ENCODE data around the gene RPA3.
A peak's percentile ranks its signal among the peaks of the same experiment; 100 is the strongest.

The RPA3 gene

DNA sequence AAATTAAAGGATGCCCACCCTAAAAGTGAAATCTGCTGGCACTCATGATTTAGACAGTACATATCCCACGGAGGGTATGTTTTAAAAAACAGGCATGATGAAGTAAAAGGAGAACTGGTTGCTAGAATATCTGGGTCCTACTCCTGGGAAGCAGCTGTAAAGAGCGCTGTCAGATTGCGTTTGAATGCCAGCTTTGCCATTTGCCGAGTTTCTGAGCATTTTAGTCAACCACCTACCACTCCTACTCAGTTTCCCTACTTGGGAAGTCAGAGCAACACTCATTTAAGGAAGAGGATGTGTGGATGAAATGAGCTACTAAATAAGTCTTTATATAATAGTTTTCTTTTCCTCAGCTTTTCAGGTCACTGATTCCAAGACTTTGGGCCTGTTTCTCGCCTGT, 79.0 kb downstream of the RPA3 start:
- Histone ChIP-seq H3K4me3 (ENCODE audit: control insufficient read depth in 1 of 7, extremely low read depth in 1 of 7, insufficient read depth in 4 of 7, low read depth in 2 of 7, low read length in 6 of 7) (peak overlapping the region in 6 of 7 experiments; percentile 94 to 100 (median 97)), H3K27ac (ENCODE audit: insufficient read depth in 1 of 2, low read depth in 1 of 2, low read length in 2 of 2, poor library complexity in 1 of 2, severe bottlenecking in 2 of 2) (peak overlapping the region; percentile 53 to 85), H3K4me1 (ENCODE audit: control extremely low read depth in 1 of 4, control insufficient read depth in 4 of 4, insufficient read depth in 4 of 4, low read length in 3 of 4) (peaks cover 4 to 20% (median 15%) of the 10 kb centered on the region in 4 experiments), H3K27me3 (replicated peaks in 2 of 5; ENCODE audit: control insufficient read depth in 4 of 5, insufficient read depth in 5 of 5, low read length in 4 of 5) (no peaks in the 10 kb centered on the region), H3K36me3 (ENCODE audit: control insufficient read depth in 4 of 4, insufficient read depth in 4 of 4, low read length in 3 of 4) (peaks cover 4 to 7% (median 7%) of the 10 kb centered on the region in 4 experiments), H3K9me3 (ENCODE audit: control extremely low read depth in 1 of 5, control insufficient read depth in 4 of 5, insufficient read depth in 2 of 5, low read depth in 1 of 5, low read length in 4 of 5) (no peaks in the 10 kb centered on the region)
- DNase-seq, result peak in 2 of 3 donors; percentile 21 to 23
- no CpG with 5 or more reads among the region's 5 CpGs for WGBS (ENCODE audit: insufficient coverage)
- ChIA-PET CTCF (interaction anchor here (0.7 to 1.2 kb wide), 2 partner anchors 41 to 45 kb away, joined by 3 read pairs; no protein-coding TSS in a partner anchor), POLR2A (no interaction called here)

- Histone ChIP-seq H3K4me1 (ENCODE audit: control extremely low read depth in 1 of 4, control insufficient read depth in 4 of 4, insufficient read depth in 4 of 4, low read length in 3 of 4) (no peaks in the 10 kb centered on the region), H3K27ac (ENCODE audit: insufficient read depth in 1 of 2, low read depth in 1 of 2, low read length in 2 of 2, poor library complexity in 1 of 2, severe bottlenecking in 2 of 2) (no peak overlapping the region), H3K9me3 (ENCODE audit: control extremely low read depth in 1 of 5, control insufficient read depth in 4 of 5, insufficient read depth in 2 of 5, low read depth in 1 of 5, low read length in 4 of 5) (peaks cover 0 to 17% (median 4%) of the 10 kb centered on the region in 5 experiments), H3K27me3 (replicated peaks in 2 of 5; ENCODE audit: control insufficient read depth in 4 of 5, insufficient read depth in 5 of 5, low read length in 4 of 5) (no peaks in the 10 kb centered on the region), H3K4me3 (ENCODE audit: control insufficient read depth in 1 of 7, extremely low read depth in 1 of 7, insufficient read depth in 4 of 7, low read depth in 2 of 7, low read length in 6 of 7) (no peak overlapping the region), H3K36me3 (ENCODE audit: control insufficient read depth in 4 of 4, insufficient read depth in 4 of 4, low read length in 3 of 4) (peaks cover 0 to 3% (median 1%) of the 10 kb centered on the region in 4 experiments)
- CTCF ChIA-PET, result no interaction called here
- 100% methylated on average over 1 of the region's 1 CpG for WGBS (ENCODE audit: insufficient coverage)
- POLR2A ChIA-PET, result interaction anchor here (0.7 kb wide), 1 partner anchor 21 kb away, joined by 3 read pairs; no protein-coding TSS in a partner anchor
- DNase-seq, result no peak
Observed at GRCh38 chr7:7630626-7631329, 87.6 kb downstream of the RPA3 start.

DNA sequence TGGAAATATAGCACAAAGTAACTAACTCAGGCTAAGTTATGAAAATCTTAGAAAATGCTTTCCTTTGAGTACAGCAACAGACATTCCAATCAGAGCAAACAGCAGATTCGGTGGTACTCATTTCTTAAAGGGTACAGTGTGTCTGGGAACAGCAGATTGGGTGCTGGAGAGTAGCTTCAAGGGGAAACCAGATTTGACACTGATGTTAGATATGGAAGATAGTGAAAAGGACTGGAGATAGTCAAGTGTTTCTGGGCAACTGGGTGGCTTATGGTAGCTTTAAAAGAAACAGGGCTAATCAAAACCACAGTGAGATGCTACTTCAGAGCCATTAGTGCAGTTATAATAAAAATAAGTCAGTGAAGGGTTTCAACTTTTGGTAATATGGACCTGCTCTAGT, 89.9 kb downstream of the RPA3 start:
- H3K4me1 ChIP-seq (ENCODE audit: control extremely low read depth in 1 of 4, control insufficient read depth in 4 of 4, insufficient read depth in 4 of 4, low read length in 3 of 4), result no peaks in the 10 kb centered on the region
- H3K4me3 ChIP-seq (ENCODE audit: control insufficient read depth in 1 of 7, extremely low read depth in 1 of 7, insufficient read depth in 4 of 7, low read depth in 2 of 7, low read length in 6 of 7), result no peak overlapping the region
- 100% methylated on average over 1 of the region's 1 CpG for WGBS (ENCODE audit: insufficient coverage)
- no peak for DNase-seq
- CTCF ChIA-PET, result no interaction called here
- H3K36me3 ChIP-seq (ENCODE audit: control insufficient read depth in 4 of 4, insufficient read depth in 4 of 4, low read length in 3 of 4), result no peaks in the 10 kb centered on the region
- peaks cover 0 to 18% (median 4%) of the 10 kb centered on the region in 5 experiments for H3K9me3 ChIP-seq (ENCODE audit: control extremely low read depth in 1 of 5, control insufficient read depth in 4 of 5, insufficient read depth in 2 of 5, low read depth in 1 of 5, low read length in 4 of 5)
- POLR2A ChIA-PET, result no interaction called here
- H3K27ac ChIP-seq (ENCODE audit: insufficient read depth in 1 of 2, low read depth in 1 of 2, low read length in 2 of 2, poor library complexity in 1 of 2, severe bottlenecking in 2 of 2), result no peak overlapping the region
- H3K27me3 ChIP-seq (replicated peaks in 2 of 5; ENCODE audit: control insufficient read depth in 4 of 5, insufficient read depth in 5 of 5, low read length in 4 of 5), result no peaks in the 10 kb centered on the region

GRCh38 chr7:7620644-7621210, 97.7 kb downstream of the RPA3 start:
- ChIA-PET POLR2A (no interaction called here), CTCF (interaction anchor here (0.9 to 1.0 kb wide), 2 partner anchors 10 to 675 kb away, joined by 3 read pairs; no protein-coding TSS in a partner anchor)
- H3K27ac ChIP-seq (ENCODE audit: insufficient read depth in 1 of 2, low read depth in 1 of 2, low read length in 2 of 2, poor library complexity in 1 of 2, severe bottlenecking in 2 of 2), result no peak overlapping the region
- H3K4me1 ChIP-seq (ENCODE audit: control extremely low read depth in 1 of 4, control insufficient read depth in 4 of 4, insufficient read depth in 4 of 4, low read length in 3 of 4), result no peaks in the 10 kb centered on the region
- H3K9me3 ChIP-seq (ENCODE audit: control extremely low read depth in 1 of 5, control insufficient read depth in 4 of 5, insufficient read depth in 2 of 5, low read depth in 1 of 5, low read length in 4 of 5), result peaks cover 0 to 1% (median 0%) of the 10 kb centered on the region in 5 experiments
- no peak overlapping the region for H3K4me3 ChIP-seq (ENCODE audit: control insufficient read depth in 1 of 7, extremely low read depth in 1 of 7, insufficient read depth in 4 of 7, low read depth in 2 of 7, low read length in 6 of 7)
- no peaks in the 10 kb centered on the region for H3K36me3 ChIP-seq (ENCODE audit: control insufficient read depth in 4 of 4, insufficient read depth in 4 of 4, low read length in 3 of 4)
- H3K27me3 ChIP-seq (replicated peaks in 2 of 5; ENCODE audit: control insufficient read depth in 4 of 5, insufficient read depth in 5 of 5, low read length in 4 of 5), result no peaks in the 10 kb centered on the region
- no peak for DNase-seq

DNA sequence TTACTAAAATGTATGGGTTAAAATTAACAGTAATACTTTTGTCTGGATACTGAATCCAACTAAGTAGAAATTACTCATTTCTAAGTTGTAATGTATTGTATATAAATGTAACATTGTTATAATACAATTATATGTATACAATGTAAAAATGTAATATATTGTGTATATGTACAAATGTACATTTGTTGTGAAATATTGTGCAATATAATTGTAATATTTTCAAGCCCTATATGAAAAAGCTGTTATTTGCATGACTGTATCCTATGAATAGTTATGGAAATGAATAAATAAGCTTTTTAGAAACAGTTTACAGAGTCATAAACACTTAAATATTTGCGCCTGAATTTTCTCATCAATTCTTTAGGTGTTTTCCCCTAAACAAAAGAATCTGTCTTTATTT, 98.2 kb downstream of the RPA3 start:
- WGBS (ENCODE audit: insufficient coverage), result no CpG with 5 or more reads among the region's 1 CpG
- H3K4me3 ChIP-seq (ENCODE audit: control insufficient read depth in 1 of 7, extremely low read depth in 1 of 7, insufficient read depth in 4 of 7, low read depth in 2 of 7, low read length in 6 of 7), result no peak overlapping the region
- no peak for DNase-seq
- no peaks in the 10 kb centered on the region for H3K36me3 ChIP-seq (ENCODE audit: control insufficient read depth in 4 of 4, insufficient read depth in 4 of 4, low read length in 3 of 4)
- ChIA-PET CTCF (interaction anchor here (1.0 kb wide), 1 partner anchor 675 kb away, joined by 3 read pairs; no protein-coding TSS in a partner anchor), POLR2A (no interaction called here)
- no peaks in the 10 kb centered on the region for H3K4me1 ChIP-seq (ENCODE audit: control extremely low read depth in 1 of 4, control insufficient read depth in 4 of 4, insufficient read depth in 4 of 4, low read length in 3 of 4)
- no peak overlapping the region for H3K27ac ChIP-seq (ENCODE audit: insufficient read depth in 1 of 2, low read depth in 1 of 2, low read length in 2 of 2, poor library complexity in 1 of 2, severe bottlenecking in 2 of 2)
- no peaks in the 10 kb centered on the region for H3K27me3 ChIP-seq (replicated peaks in 2 of 5; ENCODE audit: control insufficient read depth in 4 of 5, insufficient read depth in 5 of 5, low read length in 4 of 5)
- H3K9me3 ChIP-seq (ENCODE audit: control extremely low read depth in 1 of 5, control insufficient read depth in 4 of 5, insufficient read depth in 2 of 5, low read depth in 1 of 5, low read length in 4 of 5), result peaks cover 0 to 1% (median 0%) of the 10 kb centered on the region in 5 experiments

DNA sequence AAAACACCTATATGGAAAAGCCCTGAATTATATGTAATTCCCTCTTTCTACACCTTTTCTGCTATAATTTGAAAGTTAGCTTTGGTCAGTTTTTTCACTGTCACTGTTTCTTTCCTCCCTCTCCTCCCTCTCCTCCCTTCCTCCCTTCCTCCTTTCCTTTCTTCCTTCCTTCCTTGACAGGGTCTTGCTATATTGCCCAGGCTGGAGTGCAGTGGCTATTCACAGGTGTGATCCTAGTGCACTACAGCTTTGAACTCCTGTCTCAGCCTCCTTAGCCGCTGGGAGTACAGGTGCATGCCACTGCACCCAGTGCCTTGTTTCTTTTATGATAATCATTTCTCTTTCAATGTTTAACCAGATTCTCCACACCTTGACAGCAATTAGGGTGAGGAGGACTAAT, 100.0 kb downstream of the RPA3 start:
- Histone ChIP-seq H3K27me3 (replicated peaks in 2 of 5; ENCODE audit: control insufficient read depth in 4 of 5, insufficient read depth in 5 of 5, low read length in 4 of 5) (no peaks in the 10 kb centered on the region), H3K36me3 (ENCODE audit: control insufficient read depth in 4 of 4, insufficient read depth in 4 of 4, low read length in 3 of 4) (no peaks in the 10 kb centered on the region), H3K4me1 (ENCODE audit: control extremely low read depth in 1 of 4, control insufficient read depth in 4 of 4, insufficient read depth in 4 of 4, low read length in 3 of 4) (no peaks in the 10 kb centered on the region), H3K27ac (ENCODE audit: insufficient read depth in 1 of 2, low read depth in 1 of 2, low read length in 2 of 2, poor library complexity in 1 of 2, severe bottlenecking in 2 of 2) (no peak overlapping the region), H3K4me3 (ENCODE audit: control insufficient read depth in 1 of 7, extremely low read depth in 1 of 7, insufficient read depth in 4 of 7, low read depth in 2 of 7, low read length in 6 of 7) (no peak overlapping the region), H3K9me3 (ENCODE audit: control extremely low read depth in 1 of 5, control insufficient read depth in 4 of 5, insufficient read depth in 2 of 5, low read depth in 1 of 5, low read length in 4 of 5) (peaks cover 0 to 1% (median 0%) of the 10 kb centered on the region in 5 experiments)
- POLR2A ChIA-PET, result no interaction called here
- CTCF ChIA-PET, result no interaction called here
- 100% methylated on average over 1 of the region's 1 CpG for WGBS (ENCODE audit: insufficient coverage)
- no peak for DNase-seq

DNA sequence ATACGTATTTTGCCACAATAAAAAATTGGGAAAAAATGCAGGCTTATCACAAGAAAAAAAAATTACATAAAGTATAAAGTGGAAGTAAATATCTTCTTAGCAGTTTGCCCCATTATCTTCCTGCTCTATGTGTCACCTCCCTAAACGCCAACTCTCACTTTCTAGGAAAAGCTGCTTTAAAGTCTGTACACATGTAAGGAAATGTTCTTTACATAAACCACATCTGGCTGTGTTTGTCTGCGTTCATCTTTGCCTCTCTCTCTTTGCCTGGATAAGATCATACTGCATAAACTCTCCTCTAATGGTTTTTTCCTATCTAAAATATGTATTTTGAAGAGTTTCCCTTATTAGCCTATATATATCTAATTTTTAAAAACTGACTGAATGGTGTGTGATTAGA, 100.9 kb downstream of the RPA3 start:
- CTCF ChIA-PET, result no interaction called here
- DNase-seq, result no peak
- H3K4me1 ChIP-seq (ENCODE audit: control extremely low read depth in 1 of 4, control insufficient read depth in 4 of 4, insufficient read depth in 4 of 4, low read length in 3 of 4), result no peaks in the 10 kb centered on the region
- H3K4me3 ChIP-seq (ENCODE audit: control insufficient read depth in 1 of 7, extremely low read depth in 1 of 7, insufficient read depth in 4 of 7, low read depth in 2 of 7, low read length in 6 of 7), result no peak overlapping the region
- H3K27me3 ChIP-seq (replicated peaks in 2 of 5; ENCODE audit: control insufficient read depth in 4 of 5, insufficient read depth in 5 of 5, low read length in 4 of 5), result no peaks in the 10 kb centered on the region
- no peaks in the 10 kb centered on the region for H3K36me3 ChIP-seq (ENCODE audit: control insufficient read depth in 4 of 4, insufficient read depth in 4 of 4, low read length in 3 of 4)
- H3K9me3 ChIP-seq (ENCODE audit: control extremely low read depth in 1 of 5, control insufficient read depth in 4 of 5, insufficient read depth in 2 of 5, low read depth in 1 of 5, low read length in 4 of 5), result peaks cover 0 to 1% (median 0%) of the 10 kb centered on the region in 5 experiments
- no peak overlapping the region for H3K27ac ChIP-seq (ENCODE audit: insufficient read depth in 1 of 2, low read depth in 1 of 2, low read length in 2 of 2, poor library complexity in 1 of 2, severe bottlenecking in 2 of 2)
- POLR2A ChIA-PET, result no interaction called here
- WGBS (ENCODE audit: insufficient coverage), result no CpG with 5 or more reads among the region's 3 CpGs
